Activated T-helper 1 cell treated with anti-CD3 and anti-CD28 coated beads, Interleukin-2, amount 50 U/mL, for 16 hours (primary cell): ENCODE measurements around the gene SLC9A2.

Experiments
- DNase-seq, 2 donors: peaks; one replicate each; pipeline ENCODE4 v3.0.0-alpha.2; 2020; ENCODE audit warnings: low read depth in 1 of 2, low spot score in 1 of 2

The SLC9A2 gene

GRCh38 chr2:102672107-102672776 is 52.9 kb downstream of the SLC9A2 start:
- no peak for DNase-seq

GRCh38 chr2:102674370-102674769 is 55.0 kb downstream of the SLC9A2 start:
- DNase-seq = no peak

- no peak for DNase-seq
These were observed 55.5 kb downstream of the SLC9A2 start for GRCh38 chr2:102674836-102675235.

GRCh38 chr2:102677244-102678215 is 58.2 kb downstream of the SLC9A2 start:
- DNase-seq = no peak

- DNase-seq = no peak
These were observed 59.1 kb downstream of the SLC9A2 start for GRCh38 chr2:102678442-102678841.

GRCh38 chr2:102686479-102687439 is 67.4 kb downstream of the SLC9A2 start:
- no peak for DNase-seq

- no peak for DNase-seq
These were observed 70.7 kb downstream of the SLC9A2 start for GRCh38 chr2:102690012-102690411.

GRCh38 chr2:102696463-102696862 is 77.1 kb downstream of the SLC9A2 start:
- no peak for DNase-seq

- no peak for DNase-seq
These were observed 79.2 kb downstream of the SLC9A2 start for GRCh38 chr2:102698369-102699111.

GRCh38 chr2:102703305-102703704 is 84.0 kb downstream of the SLC9A2 start:
- no peak for DNase-seq

- no peak for DNase-seq
These were observed 84.4 kb downstream of the SLC9A2 start for GRCh38 chr2:102703748-102704147.

GRCh38 chr2:102704531-102704930 is 85.2 kb downstream of the SLC9A2 start:
- no peak for DNase-seq

GRCh38 chr2:102707796-102708695 is 88.7 kb downstream of the SLC9A2 start:
- DNase-seq = no peak

GRCh38 chr2:102708847-102709559 is 89.7 kb downstream of the SLC9A2 start:
- no peak for DNase-seq

- no peak for DNase-seq
These were observed 98.1 kb downstream of the SLC9A2 start for GRCh38 chr2:102717308-102718018.

GRCh38 chr2:102718387-102719316 is 99.3 kb downstream of the SLC9A2 start:
- no peak for DNase-seq

- no peak for DNase-seq
These were observed 104.7 kb downstream of the SLC9A2 start for GRCh38 chr2:102724016-102724490.
